Stomach (tissue), 9 donors: ENCODE measurements around the gene TM9SF4. TPM values are rescaled to one million over a fixed set of nuclear protein-coding genes. Genes with fewer than 3 reads are reported as not detected.

Experiments used
- DNase-seq, 2 donors: peaks; one replicate each; pipeline versions ENCODE4 v3.0.0 to v3.0.0-alpha.2; 2013 to 2019
- H3K27ac ChIP-seq, 5 donors: fragments of 200-600 bp in 4 of 5; sonication (generic) in 4 of 5; one replicate each; pipeline ENCODE4 v1.5.1; 2013 to 2019; ENCODE audit warnings: mild to moderate bottlenecking in 1 of 5, moderate library complexity in 1 of 5
- H3K27me3 ChIP-seq, 3 donors: fragments of 200-600 bp; sonication (generic); one replicate each; pipeline ENCODE4 v1.5.1; 2017 to 2019; ENCODE audit warnings: mixed run types in 1 of 3
- H3K36me3 ChIP-seq, 4 donors: fragments of 200-600 bp; sonication (generic); 1 replicate in 3 of 4; 2 replicates in 1 of 4; pipeline ENCODE4 v1.5.1; 2016 to 2019
- H3K4me1 ChIP-seq, 4 donors: fragments of 200-600 bp; sonication (generic); one replicate each; pipeline ENCODE4 v1.5.1; 2016 to 2019
- H3K4me3 ChIP-seq, 4 donors: fragments of 200-600 bp; sonication (generic) in 3 of 4; one replicate each; pipeline ENCODE4 v1.5.1; 2016 to 2019; ENCODE audit warnings: mild to moderate bottlenecking in 1 of 4
- H3K9me3 ChIP-seq, 4 donors: fragments of 200-600 bp; sonication (generic); one replicate each; pipeline ENCODE4 v1.5.1; 2016 to 2019
- EP300 ChIP-seq: sonication (generic); formaldehyde crosslinking; IDR thresholded peaks from one replicate; pipeline ENCODE4 v1.6.1; 2017; ENCODE audit warnings: antibody characterized with exemption
- POLR2A ChIP-seq, 4 donors: fragments of 450-650 bp; IDR thresholded peaks; one replicate each; pipeline ENCODE4 v1.6.1; 2016; ENCODE audit warnings: antibody characterized with exemption in 4 of 4, control low read depth in 2 of 4, mild to moderate bottlenecking in 1 of 4, moderate library complexity in 1 of 4
- POLR2AphosphoS5 ChIP-seq, 3 donors: sonication (generic); formaldehyde crosslinking; IDR thresholded peaks; one replicate each; pipeline ENCODE4 v1.6.1; 2016; ENCODE audit warnings: antibody characterized with exemption in 3 of 3
- WGBS, 5 donors: extraction: QIAGEN DNeasy Blood & Tissue Kit in 3 of 5; methylation state at CpG; one replicate each; pipeline versions ENCODE4 v1.1.5 to v1.1.7; 2013 to 2018; 5-methylcytosine and 5-hydroxymethylcytosine counted together
- intact Hi-C: fragments of 100-400 bp; cut with DNase I; formaldehyde crosslinking; loops from one replicate; pipeline ENCODE4 v1.15.1; 2023; ENCODE audit warnings: low total_unique reads
- polyA plus RNA-seq, 3 donors: library from polyadenylated mRNA; stranded (reverse); fragments of 200-250 nt; gene quantifications; one replicate each; pipeline ENCODE4 v1.2.3, GENCODE V29; 2013
- total RNA-seq, 5 donors: library from RNA; depleted of rRNA; stranded (reverse); fragments of >200 nt; gene quantifications; one replicate each; pipeline versions ENCODE4 v1.1.0 to v1.2.3, GENCODE V29; 2014 to 2016
- TF ChIP-seq, protein P1 (sequence below), 7 experiments: fragments of 450-650 bp in 4 of 7; fragments of 200-600 bp in 3 of 7; sonication (generic) in 3 of 7; IDR thresholded peaks; one replicate each; pipeline ENCODE4 v1.5.1; 2016 to 2019; ENCODE audit warnings: antibody characterized with exemption in 7 of 7, control low read depth in 2 of 7, mild to moderate bottlenecking in 1 of 7
- donor health status: healthy with polysubstance abuse.
- donor health status: Bipolar disorder and iron deficiency.
- donor health status: healthy.

Gene TM9SF4
- total and polyA plus RNA-seq, 8 donors: 6.7 to 50.8 (median 21.9) TPM

DNA sequence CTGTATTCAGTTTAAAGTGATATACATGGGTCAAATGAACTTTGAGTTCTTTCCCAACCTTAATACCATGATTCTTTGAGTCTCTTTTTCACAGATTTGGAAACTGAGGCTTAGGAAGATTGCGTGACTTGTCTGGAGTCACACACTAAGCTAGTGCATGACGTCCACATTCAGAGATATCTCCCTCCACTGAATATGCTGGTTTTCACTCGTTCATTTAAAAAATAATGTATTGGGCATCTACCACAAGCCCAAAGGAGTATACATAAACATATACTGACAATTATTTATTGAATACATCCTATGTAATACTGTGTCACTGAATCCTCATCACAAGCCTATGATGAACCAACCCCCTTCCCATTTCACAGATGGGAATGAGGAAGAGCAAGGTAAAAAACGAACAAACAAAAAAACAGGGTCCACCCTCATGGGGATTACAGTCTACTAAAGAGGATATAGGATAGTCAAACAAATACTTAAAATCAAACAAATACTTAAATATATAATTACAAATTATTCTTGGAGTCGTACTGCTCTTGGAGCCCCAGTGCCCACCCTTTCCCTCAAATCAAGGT lies 611 bp upstream of the TM9SF4 start:
- Histone ChIP-seq H3K27ac (peak overlapping the region in 4 of 5 donors; percentile 98 to 99 (median 99)), H3K4me3 (peak overlapping the region; percentile 91 to 99 (median 97))
- 56 to 65% (median 61%) methylated on average over 5 of the region's 5 CpGs for WGBS, 5 donors

GRCh38 chr20:32110173-32110704 lies 725 bp downstream of the TM9SF4 start:
- WGBS, 5 donors: 1 to 4% (median 2%) methylated on average over 8 of the region's 8 CpGs
- TF ChIP-seq EP300: no peak
- TF ChIP-seq POLR2A (IDR thresholded peaks at IDR 0.05): no peak
- TF ChIP-seq, protein P1, sequence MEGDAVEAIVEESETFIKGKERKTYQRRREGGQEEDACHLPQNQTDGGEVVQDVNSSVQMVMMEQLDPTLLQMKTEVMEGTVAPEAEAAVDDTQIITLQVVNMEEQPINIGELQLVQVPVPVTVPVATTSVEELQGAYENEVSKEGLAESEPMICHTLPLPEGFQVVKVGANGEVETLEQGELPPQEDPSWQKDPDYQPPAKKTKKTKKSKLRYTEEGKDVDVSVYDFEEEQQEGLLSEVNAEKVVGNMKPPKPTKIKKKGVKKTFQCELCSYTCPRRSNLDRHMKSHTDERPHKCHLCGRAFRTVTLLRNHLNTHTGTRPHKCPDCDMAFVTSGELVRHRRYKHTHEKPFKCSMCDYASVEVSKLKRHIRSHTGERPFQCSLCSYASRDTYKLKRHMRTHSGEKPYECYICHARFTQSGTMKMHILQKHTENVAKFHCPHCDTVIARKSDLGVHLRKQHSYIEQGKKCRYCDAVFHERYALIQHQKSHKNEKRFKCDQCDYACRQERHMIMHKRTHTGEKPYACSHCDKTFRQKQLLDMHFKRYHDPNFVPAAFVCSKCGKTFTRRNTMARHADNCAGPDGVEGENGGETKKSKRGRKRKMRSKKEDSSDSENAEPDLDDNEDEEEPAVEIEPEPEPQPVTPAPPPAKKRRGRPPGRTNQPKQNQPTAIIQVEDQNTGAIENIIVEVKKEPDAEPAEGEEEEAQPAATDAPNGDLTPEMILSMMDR (IDR thresholded peaks at IDR 0.05): no peak
- no peak for TF ChIP-seq POLR2AphosphoS5 (IDR thresholded peaks at IDR 0.05)
- peak overlapping the region; percentile 98 to 99 (median 99) for H3K27ac ChIP-seq
- peaks cover 33 to 53% (median 47%) of the 10 kb centered on the region in 4 donors for H3K4me1 ChIP-seq
- H3K9me3 ChIP-seq: no peaks in the 10 kb centered on the region
- intact Hi-C loops: no loop called here
- H3K4me3 ChIP-seq: peak overlapping the region; percentile 91 to 99 (median 97)
- DNase-seq: no peak
- peaks cover 0 to 4% (median 2%) of the 10 kb centered on the region in 3 donors for H3K27me3 ChIP-seq
- H3K36me3 ChIP-seq: peaks cover 0 to 3% (median 1%) of the 10 kb centered on the region in 4 donors

More for the DNA sequence above, 611 bp upstream of the TM9SF4 start:
- intact Hi-C loops: no loop called here
- Histone ChIP-seq H3K36me3 (no peaks in the 10 kb centered on the region), H3K27me3 (peaks cover 0 to 10% (median 3%) of the 10 kb centered on the region in 3 donors), H3K4me1 (peaks cover 25 to 41% (median 39%) of the 10 kb centered on the region in 4 donors), H3K9me3 (no peaks in the 10 kb centered on the region)
- DNase-seq: no peak
- TF ChIP-seq POLR2A (IDR thresholded peaks at IDR 0.05) (no peak), EP300 (no peak), POLR2AphosphoS5 (IDR thresholded peaks at IDR 0.05) (no peak)
- TF ChIP-seq, protein P1 (IDR thresholded peaks at IDR 0.05): no peak

DNA sequence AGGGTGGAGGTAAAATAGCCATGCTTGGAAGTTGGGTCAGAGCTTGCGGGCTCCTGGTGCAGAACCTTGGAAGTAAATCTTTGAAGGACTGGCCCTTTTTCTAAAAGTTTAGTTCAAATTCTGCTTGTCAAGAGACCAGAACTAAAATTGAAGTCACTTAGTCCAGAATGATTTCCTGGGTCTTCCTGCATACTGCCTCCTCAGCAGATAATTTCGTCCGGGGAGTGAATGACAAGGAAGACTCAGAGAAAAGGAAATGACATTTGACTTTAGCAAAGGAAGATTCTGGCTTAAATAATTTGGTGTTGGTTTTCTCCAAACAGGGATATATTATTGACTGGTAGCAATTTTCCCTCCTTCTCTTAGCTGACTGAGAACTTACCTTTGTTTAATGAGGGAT lies 1.2 kb downstream of the TM9SF4 start:
- peaks cover 0 to 5% (median 4%) of the 10 kb centered on the region in 4 donors for H3K36me3 ChIP-seq
- H3K9me3 ChIP-seq: no peaks in the 10 kb centered on the region
- TF ChIP-seq, protein P1 (IDR thresholded peaks at IDR 0.05): no peak
- TF ChIP-seq POLR2AphosphoS5 (IDR thresholded peaks at IDR 0.05): no peak
- TF ChIP-seq POLR2A (IDR thresholded peaks at IDR 0.05): no peak
- TF ChIP-seq EP300: no peak
- DNase-seq: no peak
- 64 to 77% (median 69%) methylated on average over 3 of the region's 3 CpGs for WGBS, 5 donors
- H3K4me3 ChIP-seq: peak overlapping the region; percentile 91 to 99 (median 97)
- peak overlapping the region in 3 of 5 donors; percentile 98 to 99 (median 99) for H3K27ac ChIP-seq
- H3K4me1 ChIP-seq: peaks cover 33 to 58% (median 49%) of the 10 kb centered on the region in 4 donors
- intact Hi-C loops: no loop called here
- H3K27me3 ChIP-seq: no peaks in the 10 kb centered on the region

DNA sequence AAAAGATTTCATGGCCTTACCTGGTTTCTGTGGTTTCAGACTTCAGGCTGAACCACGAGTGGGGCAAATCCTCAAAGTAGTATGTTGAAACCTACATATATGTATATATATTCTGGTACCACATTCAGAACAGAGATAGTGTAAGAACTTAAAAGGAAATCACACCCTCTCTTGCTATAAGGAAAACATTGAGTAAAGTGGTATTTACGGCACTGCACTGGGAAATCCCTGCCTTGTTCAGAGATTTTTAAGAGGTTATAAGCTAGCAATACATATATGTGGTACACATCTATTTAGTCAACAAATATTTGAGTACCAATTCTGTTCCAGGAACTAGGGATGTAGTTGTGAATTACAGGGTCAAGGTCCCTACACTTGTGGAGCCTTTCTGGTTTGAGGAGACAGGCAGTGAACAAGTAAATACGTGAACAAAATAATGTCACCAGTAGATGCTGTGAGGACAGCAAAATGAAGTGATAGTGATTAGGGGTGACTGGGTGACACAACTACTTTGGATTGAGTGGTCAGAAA lies 1.7 kb downstream of the TM9SF4 start:
- DNase-seq: no peak
- no peak overlapping the region for H3K4me3 ChIP-seq
- H3K36me3 ChIP-seq: peaks cover 0 to 5% (median 4%) of the 10 kb centered on the region in 4 donors
- 31 to 50% (median 39%) methylated on average over 3 of the region's 3 CpGs for WGBS, 5 donors
- TF ChIP-seq, protein P1 (IDR thresholded peaks at IDR 0.05): no peak
- TF ChIP-seq POLR2AphosphoS5 (IDR thresholded peaks at IDR 0.05) (no peak), POLR2A (IDR thresholded peaks at IDR 0.05) (no peak), EP300 (no peak)
- no peaks in the 10 kb centered on the region for H3K27me3 ChIP-seq
- no peaks in the 10 kb centered on the region for H3K9me3 ChIP-seq
- intact Hi-C loops: no loop called here
- peaks cover 33 to 62% (median 51%) of the 10 kb centered on the region in 4 donors for H3K4me1 ChIP-seq
- H3K27ac ChIP-seq: peak overlapping the region in 1 of 5 donors; percentile 35
